NCI-H526 treated with DMSO at 0.1 percent for 48 hours (cell line): ENCODE results near the gene CA10.

Source experiments
- DNase-seq: peaks from one replicate; lab custom pipeline; 2025; lab: John Stamatoyannopoulos, UW

Gene CA10

GRCh38 chr17:52158450-52159042 is at the start of gene CA10:
TSS of gene CA10 (minus strand) at chr17:52158714.
- DNase-seq: peak; percentile 3

DNA sequence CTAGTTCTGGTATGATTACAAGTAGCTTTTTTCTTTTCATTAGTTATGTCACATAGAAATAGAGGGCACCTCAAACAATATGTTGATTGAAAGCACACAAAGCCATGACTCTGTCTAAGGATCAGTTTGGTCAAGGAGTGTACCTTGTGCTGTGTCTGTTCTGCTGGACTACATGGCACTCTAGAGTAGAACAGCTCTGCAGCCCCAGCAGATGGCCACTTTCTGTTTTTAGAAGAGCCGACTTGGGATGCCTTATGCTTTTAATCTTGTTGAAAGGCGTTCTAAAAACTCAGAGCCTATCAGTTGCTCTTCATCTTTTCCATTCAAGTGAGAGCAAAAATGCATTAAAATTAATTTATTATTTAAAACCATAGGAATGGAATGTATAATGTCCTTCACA is 49.3 kb upstream of the CA10 start:
- DNase-seq: no peak

DNA sequence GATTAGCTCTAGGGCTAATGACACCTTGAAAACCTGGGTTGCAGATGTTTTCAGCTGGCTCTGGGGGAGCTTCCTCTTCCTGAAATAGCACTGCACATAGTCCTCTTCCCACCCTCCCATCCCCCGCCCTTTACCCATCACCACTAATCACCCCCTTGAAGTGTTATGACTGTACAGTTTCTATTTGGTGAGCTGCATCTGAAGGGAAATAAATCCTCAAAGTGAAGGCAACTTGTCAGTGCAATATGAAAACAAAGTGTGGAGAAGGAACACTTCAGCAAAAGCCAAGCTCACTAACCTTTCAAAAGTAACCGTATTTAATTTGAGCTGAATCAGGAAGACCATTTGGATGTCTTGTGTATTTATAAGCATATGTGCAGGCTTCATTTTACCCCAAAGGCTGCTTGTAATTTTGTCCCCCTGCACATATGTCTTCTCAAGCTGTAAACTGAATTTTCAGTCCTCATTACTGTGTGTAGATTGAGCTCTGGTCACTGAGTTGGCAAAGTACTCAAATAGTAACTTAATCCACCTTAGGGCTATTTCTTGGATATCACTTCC is 44.1 kb upstream of the CA10 start:
- no peak for DNase-seq

DNA sequence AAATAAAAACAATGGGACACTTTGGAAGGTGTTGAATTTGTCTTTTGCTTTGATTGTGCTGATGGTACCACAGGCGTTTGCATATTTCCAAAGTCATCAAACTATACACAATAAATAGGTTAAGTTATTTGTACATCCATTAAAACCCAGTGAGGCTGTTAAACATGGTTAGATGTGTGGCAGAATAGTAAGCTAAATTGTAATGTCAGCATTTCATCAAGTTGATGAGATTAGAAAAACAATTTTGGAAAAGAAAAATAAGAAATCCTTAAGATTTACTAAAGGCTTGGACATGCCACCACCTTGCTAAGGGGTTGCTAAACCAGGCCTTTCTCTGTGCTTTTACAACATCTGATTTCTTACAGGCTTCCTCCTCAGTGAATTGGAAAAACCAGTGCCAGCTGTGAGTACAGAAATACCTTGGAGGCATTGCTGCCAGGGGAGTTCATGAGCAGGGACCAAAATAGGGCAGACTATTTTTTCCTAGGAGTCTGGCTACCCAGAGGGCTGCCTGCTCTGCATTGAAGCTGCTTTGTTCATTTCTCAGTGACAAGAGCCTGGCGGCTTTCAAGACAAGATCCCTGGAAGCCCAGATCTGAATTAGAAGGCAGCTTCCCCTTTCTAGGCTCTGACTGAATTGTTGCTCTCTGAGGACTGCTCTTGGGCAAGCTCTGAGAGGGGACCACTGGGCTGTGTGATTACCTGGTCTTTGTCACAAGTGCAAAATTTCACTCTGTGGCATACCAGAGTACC is 43.4 kb upstream of the CA10 start:
- DNase-seq: no peak

- DNase-seq: no peak
These were observed 33.0 kb upstream of the CA10 start for GRCh38 chr17:52191491-52191890.

DNA sequence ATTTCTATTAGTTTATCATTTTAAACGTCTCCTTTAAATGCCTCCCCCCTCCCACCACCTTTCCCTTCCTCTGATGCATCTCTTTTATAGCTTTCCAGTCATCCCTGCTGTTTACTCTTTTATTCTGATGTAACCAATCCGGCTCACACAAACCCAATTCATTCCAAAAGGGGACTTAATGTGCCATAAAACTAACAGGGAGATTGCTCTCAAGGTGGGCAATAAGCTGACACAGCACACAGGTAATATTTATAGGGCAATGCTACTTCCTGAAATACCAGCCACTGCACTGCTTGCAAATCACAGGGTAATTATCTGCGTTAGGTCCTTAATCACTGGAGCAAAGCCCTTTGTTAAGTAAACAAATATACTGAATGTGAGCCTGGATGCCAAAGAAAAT is 23.3 kb upstream of the CA10 start:
- peak; percentile 25 for DNase-seq

DNA sequence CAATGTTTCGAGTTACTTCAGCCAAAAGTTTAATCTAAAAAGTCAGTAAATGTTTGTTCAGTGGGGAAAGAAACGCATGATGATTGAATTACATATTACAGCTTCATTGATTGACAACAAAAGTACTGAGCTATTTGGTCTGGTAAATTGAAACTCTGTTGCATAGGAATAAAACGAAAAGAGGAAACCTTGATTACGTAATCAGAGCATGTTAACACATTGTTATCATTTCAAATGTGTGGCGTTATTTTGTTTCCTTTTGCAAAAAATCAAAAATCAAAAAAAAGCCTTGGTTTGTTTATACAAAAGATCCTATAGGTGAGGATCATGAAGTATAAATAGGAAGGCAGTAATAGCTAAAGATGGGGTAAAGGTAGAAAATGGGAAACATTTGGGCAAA is 19.5 kb upstream of the CA10 start:
- DNase-seq: no peak

GRCh38 chr17:52170963-52171572 is 12.6 kb upstream of the CA10 start:
- peak; percentile 19 for DNase-seq

DNA sequence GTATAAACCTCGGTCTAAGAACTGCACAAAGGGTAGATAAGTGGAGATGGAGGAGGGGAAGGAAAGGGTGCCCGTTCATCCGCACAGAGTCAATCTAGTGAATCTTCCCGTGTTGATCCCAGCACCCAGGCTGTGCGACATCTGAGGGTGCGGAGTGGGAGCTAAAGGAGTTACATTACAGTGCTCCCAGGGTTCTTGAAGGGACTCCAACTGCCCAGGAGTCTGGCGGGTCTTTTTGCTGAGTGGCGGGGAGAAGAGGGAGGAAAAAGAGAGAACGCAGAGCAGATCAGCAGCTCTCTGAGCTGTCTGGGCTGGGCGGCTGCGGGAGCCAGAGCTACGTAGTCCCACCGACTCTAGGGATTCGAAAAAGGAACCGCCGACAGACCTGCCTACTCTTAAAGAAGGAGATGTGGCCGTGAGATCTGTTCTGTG is 1.6 kb upstream of the CA10 start:
- no peak for DNase-seq

GRCh38 chr17:52159246-52160135 is 977 bp upstream of the CA10 start:
- no peak for DNase-seq

GRCh38 chr17:52157603-52158449 is 688 bp downstream of the CA10 start:
- no peak for DNase-seq

- DNase-seq: no peak
These were observed 1.6 kb downstream of the CA10 start for GRCh38 chr17:52156576-52157570.

GRCh38 chr17:52155301-52155700 is 3.2 kb downstream of the CA10 start:
- DNase-seq: no peak

GRCh38 chr17:52154466-52154865 is 4.0 kb downstream of the CA10 start:
- DNase-seq: no peak

DNA sequence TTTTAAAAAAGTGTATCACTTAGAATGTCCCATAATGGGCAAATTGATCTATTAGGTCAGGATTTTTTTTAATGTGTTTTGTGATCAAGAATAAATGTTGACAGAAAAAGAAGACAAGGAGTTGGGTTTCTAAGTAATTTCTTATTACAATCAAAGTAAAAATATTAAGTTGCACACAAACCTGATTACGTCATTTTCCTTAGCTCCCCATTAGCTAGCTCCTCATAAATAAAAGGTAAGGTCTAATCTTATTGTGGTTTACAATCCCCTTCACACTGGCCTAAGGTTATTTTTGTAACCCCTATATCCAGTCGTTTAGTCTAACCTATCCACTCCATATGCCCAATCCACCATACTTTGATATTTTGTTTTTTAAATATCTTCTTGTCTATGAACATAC is 7.6 kb downstream of the CA10 start:
- no peak for DNase-seq

DNA sequence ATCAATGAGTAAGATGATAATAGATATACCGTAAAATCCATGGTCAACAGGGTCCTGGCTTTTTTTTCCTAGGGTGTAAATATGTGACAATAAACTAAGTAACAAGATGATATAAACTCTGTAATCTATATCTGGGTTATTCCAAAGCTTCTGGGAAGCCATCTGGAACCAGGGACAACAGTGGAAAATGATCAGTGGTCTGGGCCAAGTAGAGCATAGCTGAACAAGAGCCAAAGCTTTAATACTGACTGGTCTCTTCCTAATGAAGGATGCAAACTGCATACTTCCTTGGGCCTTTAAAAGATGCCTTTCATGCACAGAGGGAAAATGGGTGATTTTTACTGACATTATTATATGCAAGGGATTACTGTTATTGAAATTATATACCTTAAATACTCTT is 8.9 kb downstream of the CA10 start:
- no peak for DNase-seq

DNA sequence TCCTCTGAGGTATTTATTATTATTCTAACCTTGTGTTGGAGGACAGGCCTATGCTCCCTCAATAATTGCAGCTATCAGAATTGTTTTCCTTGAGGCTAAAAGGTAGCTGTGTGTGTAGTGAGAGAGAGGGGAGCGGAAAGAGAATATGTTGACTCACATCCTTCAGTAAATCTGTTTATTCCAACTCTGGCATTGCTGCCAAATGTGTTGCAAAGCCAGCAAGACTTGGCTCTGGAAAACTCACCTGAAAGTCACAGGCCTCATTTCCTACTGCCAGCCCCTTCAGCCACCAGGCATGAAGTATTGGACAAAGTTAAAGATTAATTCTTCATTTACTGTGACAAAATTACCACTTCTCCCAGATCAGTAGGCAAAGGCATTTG is 9.6 kb downstream of the CA10 start:
- DNase-seq: no peak

- DNase-seq: no peak
These were observed 10.1 kb downstream of the CA10 start for GRCh38 chr17:52148288-52148968.

DNA sequence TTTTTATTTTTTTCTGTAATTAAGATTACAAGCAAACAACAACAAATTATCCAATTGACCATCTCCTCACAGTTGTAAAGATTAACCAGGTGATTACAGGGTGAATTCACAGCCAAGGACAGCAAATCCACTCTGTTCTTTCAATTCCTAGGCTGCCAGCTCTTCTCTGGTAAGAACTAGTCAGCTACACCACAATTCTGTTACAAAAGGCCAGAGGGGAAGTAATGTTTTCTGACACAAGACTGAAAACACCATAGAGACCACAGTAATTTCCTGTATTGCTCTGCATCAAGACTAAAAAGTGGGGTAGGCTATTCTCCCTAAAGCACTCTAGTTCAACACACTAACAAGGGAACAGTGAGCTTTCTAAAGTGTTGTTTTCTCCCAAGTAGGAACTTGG is 10.6 kb downstream of the CA10 start:
- DNase-seq: no peak
